GM18951 (cell line): ENCODE data around the gene PPARGC1A.

Source experiments
- POLR2A ChIP-seq: IDR thresholded peaks from 4 replicates; pipeline ENCODE4 v1.6.1; 2011; ENCODE audit warnings: mild to moderate bottlenecking; ENCODE audit not compliant: insufficient read length, insufficient read depth; ENCODE audit errors: extremely low read depth
- in situ Hi-C: fragments of 300-500 bp; cut with MboI; formaldehyde crosslinking; loops from one replicate; pipeline ENCODE4 v1.12.0; 2022; ENCODE audit warnings: low sequenced_read_pairs, mixed read lengths, inconsistent platforms; ENCODE audit not compliant: unreplicated experiment

The PPARGC1A gene

DNA sequence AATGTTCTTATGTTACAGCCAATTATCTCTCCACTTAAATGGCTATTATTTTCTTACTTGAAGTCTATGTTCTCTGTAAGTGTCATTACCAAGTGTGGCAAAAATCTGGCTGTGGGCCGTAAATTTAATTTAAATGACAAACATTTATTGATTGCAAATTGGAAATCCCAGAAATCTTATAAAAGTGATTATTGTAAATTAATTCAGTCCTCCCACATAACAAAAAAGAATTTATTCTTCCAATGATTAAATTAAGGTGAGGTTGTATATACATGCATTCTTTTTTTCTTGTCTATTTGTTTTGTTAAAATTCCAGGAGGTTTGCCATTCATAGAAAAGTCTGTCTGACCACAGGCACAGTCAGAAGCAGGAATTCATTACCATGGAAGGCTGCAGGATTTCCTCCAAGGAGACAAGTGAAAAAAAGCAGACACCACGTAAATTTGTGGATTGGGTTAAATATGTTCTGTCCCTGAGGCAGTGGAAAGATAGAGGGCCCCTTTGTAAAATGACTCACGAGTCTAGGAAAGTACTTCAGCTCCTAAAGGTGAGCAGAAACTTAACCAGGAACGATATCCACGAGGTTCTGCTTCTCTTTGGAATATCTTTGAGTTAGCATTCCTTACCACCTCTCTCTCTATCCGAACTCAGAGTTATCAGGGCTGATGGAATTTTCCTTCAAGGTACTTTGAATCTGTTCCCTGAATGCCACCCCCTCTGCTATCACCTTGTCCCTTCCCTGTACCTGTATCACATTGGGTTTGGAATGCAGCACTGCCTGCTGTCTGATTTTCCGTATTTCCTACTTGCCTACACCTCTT, 10.7 kb downstream of the PPARGC1A start:
- no peak for TF ChIP-seq POLR2A
- in situ Hi-C loops, result no loop called here

- in situ Hi-C loops, result no loop called here
- TF ChIP-seq POLR2A, result no peak
Observed at GRCh38 chr4:23878246-23878891, 11.5 kb downstream of the PPARGC1A start.

- TF ChIP-seq POLR2A, result no peak
- in situ Hi-C loops, result no loop called here
Observed at GRCh38 chr4:23877758-23878229, 12.1 kb downstream of the PPARGC1A start.

DNA sequence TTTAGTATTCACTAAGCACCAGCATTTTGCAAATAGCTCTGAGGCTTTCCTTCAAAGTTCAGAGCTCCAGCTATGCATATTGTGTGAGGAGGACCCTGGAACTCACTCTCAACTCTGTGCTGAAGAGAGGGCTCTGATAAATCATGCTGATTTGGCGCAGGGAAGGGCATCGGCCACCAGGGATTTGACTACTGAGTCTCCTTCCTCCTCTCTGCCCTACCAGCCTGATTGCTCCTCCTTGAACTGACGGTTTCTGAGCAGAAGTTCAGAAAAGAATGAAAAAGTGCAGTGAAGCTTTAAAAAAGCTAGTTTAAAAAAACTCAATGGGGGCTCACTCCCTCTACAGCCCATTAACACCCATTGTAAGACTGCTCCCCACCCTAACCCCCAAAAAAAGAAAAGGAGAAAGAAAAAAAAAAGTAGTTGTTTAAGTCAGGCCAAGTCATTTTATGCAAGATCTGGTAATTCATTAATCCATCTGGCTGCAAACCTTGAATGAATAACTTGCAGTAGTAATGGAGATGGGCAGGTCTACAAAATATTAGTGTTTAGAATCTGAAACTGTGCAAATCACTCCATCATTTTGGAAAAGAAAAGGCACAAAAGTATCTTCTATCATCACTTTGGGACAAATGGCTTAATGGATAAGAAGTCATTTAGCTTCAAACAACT, 13.3 kb downstream of the PPARGC1A start:
- no peak for TF ChIP-seq POLR2A
- in situ Hi-C loops, result no loop called here

DNA sequence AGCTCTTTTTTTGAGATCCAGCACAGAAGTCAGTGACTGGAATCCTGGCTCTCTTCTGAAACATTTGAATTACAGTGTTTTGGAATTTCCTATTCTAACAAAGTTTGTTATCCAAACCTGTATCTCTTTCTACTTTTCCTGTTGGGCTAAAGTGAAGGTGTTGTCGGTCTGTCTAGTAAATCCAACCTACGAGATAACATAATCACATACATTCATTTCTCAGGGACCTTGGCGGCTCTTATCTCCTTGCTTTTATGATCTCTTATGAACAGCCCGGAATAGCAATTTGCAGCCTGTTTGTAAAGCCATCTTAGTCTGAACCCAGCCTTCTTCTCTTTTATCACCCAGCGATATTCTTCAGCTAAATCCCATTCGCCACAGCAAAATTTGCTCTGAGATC, 14.5 kb downstream of the PPARGC1A start:
- in situ Hi-C loops, result no loop called here
- no peak for TF ChIP-seq POLR2A

- no peak for TF ChIP-seq POLR2A
Observed at GRCh38 chr4:23874536-23874901, 15.3 kb downstream of the PPARGC1A start.

DNA sequence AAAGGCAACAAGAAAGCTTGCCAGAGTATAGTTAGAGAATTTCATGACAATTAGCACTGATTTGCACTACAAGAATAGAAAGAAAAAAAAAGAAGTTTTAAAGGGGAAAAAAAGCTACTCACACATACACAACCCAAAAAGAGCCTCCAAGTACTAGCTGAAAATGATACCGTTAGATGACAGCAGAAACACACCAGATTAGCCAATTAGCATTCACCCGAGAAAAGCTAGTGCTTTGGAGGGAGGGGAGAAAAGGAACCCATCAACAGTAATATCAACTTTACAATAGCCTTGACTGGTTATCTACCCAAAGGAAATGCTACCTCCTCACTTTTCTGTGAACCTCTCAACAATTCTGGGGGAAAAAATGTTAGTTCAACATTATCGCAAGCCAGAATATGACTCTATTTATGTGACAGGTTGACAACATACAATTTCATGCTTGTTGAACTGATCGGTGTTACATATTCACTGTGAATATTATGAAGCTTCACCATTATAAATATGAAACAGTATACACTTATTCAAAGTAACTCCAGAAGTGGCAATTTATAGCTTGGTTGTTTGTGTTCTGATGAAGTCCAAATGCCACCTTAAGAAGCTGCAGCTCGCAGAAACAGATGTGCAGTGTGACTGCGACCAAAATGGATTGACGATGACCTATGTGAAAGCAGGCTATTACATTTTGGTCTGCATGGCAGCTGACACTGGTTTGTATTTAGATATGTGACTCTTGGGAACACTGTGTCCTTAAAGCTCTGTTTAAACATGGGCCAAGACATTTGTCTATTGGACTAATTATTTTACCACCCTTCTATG, 15.9 kb downstream of the PPARGC1A start:
- no peak for TF ChIP-seq POLR2A

More at GRCh38 chr4:23874536-23874901, 15.3 kb downstream of the PPARGC1A start:
- in situ Hi-C loops, result no loop called here

GRCh38 chr4:23871426-23871825, 18.4 kb downstream of the PPARGC1A start:
- TF ChIP-seq POLR2A, result no peak
- in situ Hi-C loops, result no loop called here

More for the DNA sequence above, 15.9 kb downstream of the PPARGC1A start:
- in situ Hi-C loops, result no loop called here

GRCh38 chr4:23866450-23867075, 23.3 kb downstream of the PPARGC1A start:
- no peak for TF ChIP-seq POLR2A
- in situ Hi-C loops, result no loop called here

- TF ChIP-seq POLR2A, result no peak
- in situ Hi-C loops, result no loop called here
Observed at GRCh38 chr4:23861897-23862296, 27.9 kb downstream of the PPARGC1A start.

DNA sequence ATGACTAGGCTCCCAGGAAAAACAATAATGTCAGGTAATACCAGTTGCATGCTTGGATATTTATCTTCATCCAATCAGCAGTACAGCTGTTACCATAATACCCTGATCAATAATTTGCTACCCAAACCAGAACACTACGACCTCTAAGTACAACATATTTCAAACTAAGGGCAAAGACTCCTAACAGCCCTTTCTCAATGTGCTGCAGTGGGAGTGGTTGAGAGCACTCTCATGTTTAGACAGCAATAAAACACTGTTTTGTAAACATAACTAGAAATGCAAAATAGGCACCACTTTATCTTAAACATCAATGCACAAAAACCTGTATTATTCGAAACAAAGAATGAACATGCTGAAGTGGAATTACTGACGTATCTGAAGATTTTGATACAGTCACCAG, 28.9 kb downstream of the PPARGC1A start:
- TF ChIP-seq POLR2A, result no peak
- in situ Hi-C loops, result no loop called here

DNA sequence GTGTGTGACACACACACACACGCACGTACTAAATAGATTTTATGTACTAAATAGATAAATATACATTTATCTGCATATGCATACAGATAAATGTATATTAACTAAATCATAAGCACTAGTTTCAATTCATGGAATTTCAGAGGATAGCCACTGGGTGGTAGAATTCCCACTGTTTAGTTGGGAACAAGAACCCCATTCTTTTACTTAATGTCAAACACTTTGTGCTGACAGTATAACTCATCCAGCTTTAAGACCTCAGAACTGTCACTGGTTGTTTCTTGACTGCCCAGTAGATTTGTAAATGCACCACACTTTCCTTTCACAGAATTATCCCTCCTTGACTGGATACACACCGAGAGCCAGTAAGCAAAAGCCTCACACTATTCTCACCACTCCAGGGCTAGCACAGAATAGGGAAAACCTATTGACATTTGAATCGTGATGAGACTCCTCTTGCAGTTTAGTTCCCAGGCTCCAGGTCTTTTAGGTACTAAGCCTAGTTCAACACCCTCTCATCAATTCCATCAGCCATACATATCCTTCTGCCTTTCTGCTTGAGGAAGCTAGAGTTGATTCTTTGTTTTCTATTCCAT, 32.4 kb downstream of the PPARGC1A start:
- in situ Hi-C loops, result no loop called here
- no peak for TF ChIP-seq POLR2A
